Measurements from ENCODE around the gene SNX27.
"Not testable (repeated sequence)": the region's sequence is repeated elsewhere in the genome, so short reads cannot be mapped to it uniquely, and the experiment has no call there.

SNX27 gene

GRCh38 chr1:151723726-151724370 is 112.0 kb downstream of the SNX27 start:
- DNase-seq = no peak

GRCh38 chr1:151728151-151729054 is 116.6 kb downstream of the SNX27 start:
- DNase-seq = no peak

GRCh38 chr1:151729157-151729965 is 117.5 kb downstream of the SNX27 start:
- no peak for DNase-seq

- DNase-seq = no peak
These were observed 118.1 kb downstream of the SNX27 start for GRCh38 chr1:151729966-151730291.

- no peak for DNase-seq
These were observed 121.3 kb downstream of the SNX27 start for GRCh38 chr1:151733126-151733525.

- not testable (repeated sequence) for DNase-seq
These were observed 122.1 kb downstream of the SNX27 start for GRCh38 chr1:151733995-151734394.

GRCh38 chr1:151737026-151737425 is 125.2 kb downstream of the SNX27 start:
- DNase-seq = no peak

- no peak for DNase-seq
These were observed 125.6 kb downstream of the SNX27 start for GRCh38 chr1:151737479-151737878.

- DNase-seq = no peak
These were observed 127.9 kb downstream of the SNX27 start for GRCh38 chr1:151739590-151740355.

- DNase-seq = no peak
These were observed 129.7 kb downstream of the SNX27 start for GRCh38 chr1:151741516-151741915.
